GM18870 (cell line): ENCODE data around the gene ERO1A.
A peak's percentile ranks its signal among the peaks of the same experiment; 100 is the strongest.
"Not testable (repeated sequence)": the region's sequence is repeated elsewhere in the genome, so short reads cannot be mapped to it uniquely, and the experiment has no call there.

Source experiments
- ATAC-seq: cut with Tn5 transposase; IDR thresholded peaks from one replicate; pipeline ENCODE4 v1.9.1; 2021; ENCODE audit warnings: moderate library complexity; ENCODE audit not compliant: unreplicated experiment

Gene ERO1A

GRCh38 chr14:52695481-52696091 lies at the start of gene ERO1A:
Gene ERO1A, minus strand, starts transcription at chr14:52695558. Its CDS starts 77 bp downstream, at chr14:52695481.
- peak; percentile 31 for ATAC-seq

DNA sequence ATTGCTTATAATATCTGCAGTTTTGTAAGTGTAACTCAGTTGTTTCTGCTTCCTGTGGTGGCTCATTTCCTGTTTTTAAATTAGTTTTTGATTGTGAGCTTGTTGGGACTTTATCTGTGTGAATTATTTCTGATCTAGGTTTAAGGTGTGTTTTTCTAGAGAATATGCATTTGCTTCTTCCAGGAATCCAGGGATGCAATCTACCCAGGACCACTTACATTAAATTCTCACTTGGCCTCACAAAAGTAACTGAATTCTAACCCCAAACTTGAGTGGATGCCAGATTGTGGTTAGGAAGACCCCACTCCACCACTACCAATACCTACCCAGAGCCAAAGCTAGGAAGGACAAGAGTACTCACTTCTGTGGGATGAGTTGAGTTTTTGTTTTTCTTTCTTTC lies 46.5 kb upstream of the ERO1A start:
- ATAC-seq, result no peak

DNA sequence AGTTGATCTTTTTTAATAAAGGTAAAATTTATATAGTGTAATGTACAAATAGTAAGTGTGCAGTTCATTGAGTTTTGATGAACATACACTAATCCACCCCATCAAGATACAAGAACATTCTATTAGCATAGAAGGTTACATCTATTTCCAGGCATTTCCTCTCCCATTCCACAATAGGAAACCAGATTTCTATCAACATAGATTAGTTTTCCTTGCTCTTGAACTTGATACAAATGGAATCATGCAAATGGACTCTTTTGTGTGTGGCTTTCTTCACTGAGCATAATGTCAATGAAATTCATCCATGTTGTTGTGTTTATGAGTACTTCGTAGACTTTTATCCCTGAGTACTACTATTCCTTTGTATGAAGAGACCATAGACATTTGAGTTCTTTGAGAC lies 45.4 kb upstream of the ERO1A start:
- no peak for ATAC-seq

DNA sequence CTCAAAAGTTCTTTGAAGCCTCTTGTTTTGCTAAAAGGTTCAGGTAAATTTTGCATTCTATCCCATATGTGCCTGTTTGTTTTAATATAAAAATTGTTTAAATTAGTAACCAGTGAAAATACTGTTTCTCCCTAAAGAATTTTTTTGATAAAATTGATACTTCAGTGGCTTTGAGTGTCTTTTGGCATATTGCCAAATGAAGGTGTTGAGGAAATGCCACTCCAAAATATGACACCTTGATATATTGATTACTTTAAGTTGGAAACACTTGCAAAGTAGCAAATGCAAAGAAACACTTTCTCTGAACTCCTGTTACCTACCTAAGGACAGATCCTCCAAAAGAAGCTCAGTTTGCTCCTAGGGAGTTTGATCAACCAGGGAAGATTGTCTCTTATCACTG lies 43.1 kb upstream of the ERO1A start:
- no peak for ATAC-seq

- no peak for ATAC-seq
Observed at GRCh38 chr14:52735921-52736489, 40.6 kb upstream of the ERO1A start.

DNA sequence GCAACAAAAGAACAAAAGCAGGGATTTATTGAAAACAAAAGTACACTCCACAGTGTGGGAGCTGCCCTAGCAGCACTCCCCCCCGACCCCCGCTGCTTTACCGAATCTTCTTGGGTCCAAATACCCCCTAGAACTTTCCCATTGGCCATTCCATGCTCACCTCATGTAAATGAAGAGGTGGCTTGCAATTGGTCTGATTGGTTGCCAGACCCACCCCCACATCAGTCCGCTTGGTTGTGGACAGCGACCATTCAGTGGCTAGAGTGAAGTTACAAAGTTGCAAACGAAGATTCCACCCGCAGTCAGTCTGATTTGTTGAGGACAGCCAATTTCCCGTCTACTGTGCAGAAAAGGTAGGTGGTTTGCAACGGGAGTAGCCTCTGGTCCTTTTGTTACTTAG lies 38.5 kb upstream of the ERO1A start:
- no peak for ATAC-seq

DNA sequence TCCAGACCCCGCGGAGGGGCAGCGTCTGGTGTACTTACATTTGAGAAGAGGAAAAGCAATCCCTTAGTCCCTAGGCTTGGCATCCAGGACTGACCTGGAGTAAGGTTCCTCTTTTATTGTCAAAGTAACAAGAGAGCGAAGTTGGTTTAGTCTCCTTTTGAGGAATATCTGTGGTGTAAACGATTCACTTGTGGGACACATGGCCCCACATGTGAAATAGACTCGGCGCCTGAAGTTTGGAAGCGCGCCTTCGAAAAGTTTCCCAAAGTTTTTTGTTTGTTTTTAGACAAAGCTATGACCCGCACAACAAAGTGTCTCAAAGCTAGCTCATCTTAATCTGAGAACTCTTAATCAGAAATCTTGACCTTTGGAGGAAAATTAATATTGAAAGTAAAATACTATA lies 35.4 kb upstream of the ERO1A start:
- no peak for ATAC-seq

DNA sequence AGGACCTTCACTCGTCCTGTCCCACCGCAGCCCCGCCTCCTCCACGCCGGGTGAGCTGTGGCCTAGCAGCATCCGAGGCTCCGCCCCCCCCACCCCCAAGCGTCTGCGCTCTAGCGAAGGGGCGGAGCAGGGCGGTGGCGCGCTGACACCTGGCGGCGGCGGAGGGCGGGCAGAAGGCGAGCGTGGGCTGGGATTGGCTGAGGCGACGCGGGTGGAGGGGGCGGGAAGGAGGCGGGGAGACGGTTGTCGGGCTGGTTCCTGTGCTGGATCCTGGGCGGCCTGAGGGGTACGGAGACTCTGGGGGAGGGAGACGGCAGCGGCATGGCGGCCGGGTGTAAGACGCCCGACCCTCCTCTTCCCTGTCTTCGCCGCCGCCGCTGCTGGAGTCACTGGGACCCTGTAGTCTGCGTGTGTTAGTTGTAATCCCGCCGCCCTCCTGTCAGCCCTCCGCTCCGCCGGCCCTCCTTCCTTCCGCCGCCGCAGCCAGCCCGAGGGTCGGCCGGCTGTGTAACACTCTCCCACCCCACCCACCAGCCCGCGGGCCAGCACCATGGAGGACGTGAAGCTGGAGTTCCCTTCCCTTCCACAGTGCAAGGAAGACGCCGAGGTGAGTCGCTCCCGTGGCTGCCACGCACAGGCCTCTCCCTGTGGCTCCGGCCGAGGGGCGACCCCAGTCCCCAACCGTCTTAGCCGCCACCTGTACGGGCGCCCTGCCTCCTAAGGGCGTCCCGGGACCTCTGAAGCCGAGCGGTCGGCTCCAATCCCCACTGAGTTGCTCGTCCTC lies 34.8 kb upstream of the ERO1A start, which contains the start of gene STYX:
STYX (plus strand) TSS at position 242 of the 784 bp plus-strand sequence; CDS start at position 551, 309 bp downstream.
- peak; percentile 56 for ATAC-seq

DNA sequence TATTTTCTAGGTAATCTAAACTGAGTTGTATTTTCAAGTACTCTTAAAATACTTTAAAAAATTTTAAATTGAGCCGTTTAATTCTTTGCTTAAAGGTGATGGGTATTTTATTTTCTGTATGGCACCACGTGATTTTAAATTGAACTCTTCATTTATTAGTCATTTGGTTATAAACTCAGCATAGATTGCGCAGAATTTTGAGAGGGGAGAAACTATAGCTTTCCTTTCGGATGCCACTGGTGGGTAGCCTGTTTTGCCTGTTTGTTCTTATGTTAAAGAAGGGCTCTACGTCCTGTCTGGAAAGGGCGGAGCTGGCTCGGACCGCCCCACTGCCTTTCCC lies 34.2 kb upstream of the ERO1A start:
- peak; percentile 82 for ATAC-seq

DNA sequence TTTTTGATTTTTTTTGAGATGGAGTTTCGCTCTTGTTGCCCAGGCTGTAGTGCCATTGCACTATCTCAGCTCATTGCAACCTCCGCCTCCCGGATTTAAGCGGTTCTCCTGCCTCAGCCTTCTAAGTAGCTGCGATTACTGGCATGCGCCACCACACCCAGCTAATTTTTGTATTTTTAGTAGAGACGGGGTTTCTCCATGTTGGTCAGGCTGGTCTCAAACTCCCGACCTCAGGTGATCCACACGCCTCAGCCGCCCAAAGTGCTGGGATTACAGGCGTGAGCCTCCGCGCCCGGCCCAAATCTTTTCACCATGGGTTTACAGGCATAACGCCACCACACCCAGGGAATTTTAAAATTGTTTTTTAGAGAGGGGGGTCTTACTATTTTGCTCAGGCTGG lies 33.7 kb upstream of the ERO1A start:
- not testable (repeated sequence) for ATAC-seq

DNA sequence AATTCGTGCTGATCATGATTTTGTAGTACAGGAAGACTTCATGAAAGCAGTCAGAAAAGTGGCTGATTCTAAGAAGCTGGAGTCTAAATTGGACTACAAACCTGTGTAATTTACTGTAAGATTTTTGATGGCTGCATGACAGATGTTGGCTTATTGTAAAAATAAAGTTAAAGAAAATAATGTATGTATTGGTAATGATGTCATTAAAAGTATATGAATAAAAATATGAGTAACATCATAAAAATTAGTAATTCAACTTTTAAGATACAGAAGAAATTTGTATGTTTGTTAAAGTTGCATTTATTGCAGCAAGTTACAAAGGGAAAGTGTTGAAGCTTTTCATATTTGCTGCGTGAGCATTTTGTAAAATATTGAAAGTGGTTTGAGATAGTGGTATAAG lies 32.2 kb upstream of the ERO1A start:
- not testable (repeated sequence) for ATAC-seq

- no peak for ATAC-seq
Observed at GRCh38 chr14:52724360-52724644, 28.9 kb upstream of the ERO1A start.

DNA sequence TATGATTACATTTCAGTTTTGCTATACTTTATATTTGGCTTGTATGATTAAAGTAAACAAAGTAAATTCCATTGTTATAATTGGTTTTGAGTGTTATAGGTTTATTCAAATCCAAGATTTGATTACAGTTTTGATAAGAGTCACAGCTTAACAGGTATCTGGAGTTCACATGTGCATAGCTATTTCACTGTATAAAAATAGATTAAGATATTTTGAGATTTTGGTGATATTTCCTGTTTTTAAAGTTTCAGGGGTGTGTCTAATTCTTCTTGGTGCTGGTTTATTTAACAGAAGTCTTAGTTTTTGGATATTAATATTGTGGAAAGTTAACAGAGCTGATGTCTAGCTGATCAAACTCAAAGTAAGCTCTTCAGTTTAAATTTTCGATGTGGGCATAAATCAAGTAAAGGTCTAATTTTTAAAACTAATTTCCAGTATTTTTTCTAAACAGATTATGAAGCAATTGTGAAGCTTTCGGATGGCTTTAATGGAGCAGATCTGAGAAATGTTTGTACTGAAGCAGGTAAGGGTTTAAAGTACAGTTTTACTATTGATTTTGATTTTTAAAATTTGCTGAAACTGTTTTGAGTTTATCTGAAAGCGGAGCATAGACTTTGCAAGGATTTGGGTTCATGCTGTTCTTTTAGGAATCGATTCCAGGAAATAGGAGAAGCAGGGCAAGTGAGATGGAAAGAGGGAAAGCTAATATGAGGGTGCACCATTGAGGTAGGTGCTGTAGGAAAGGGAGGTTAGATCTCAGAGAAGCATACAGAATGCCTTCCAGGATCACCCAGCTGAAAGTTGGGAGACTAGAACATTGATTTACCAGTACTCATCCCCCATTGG lies 28.4 kb upstream of the ERO1A start:
- no peak for ATAC-seq

- ATAC-seq, result no peak
Observed at GRCh38 chr14:52716155-52716554, 20.8 kb upstream of the ERO1A start.

GRCh38 chr14:52711666-52712065 lies 16.3 kb upstream of the ERO1A start:
- no peak for ATAC-seq

DNA sequence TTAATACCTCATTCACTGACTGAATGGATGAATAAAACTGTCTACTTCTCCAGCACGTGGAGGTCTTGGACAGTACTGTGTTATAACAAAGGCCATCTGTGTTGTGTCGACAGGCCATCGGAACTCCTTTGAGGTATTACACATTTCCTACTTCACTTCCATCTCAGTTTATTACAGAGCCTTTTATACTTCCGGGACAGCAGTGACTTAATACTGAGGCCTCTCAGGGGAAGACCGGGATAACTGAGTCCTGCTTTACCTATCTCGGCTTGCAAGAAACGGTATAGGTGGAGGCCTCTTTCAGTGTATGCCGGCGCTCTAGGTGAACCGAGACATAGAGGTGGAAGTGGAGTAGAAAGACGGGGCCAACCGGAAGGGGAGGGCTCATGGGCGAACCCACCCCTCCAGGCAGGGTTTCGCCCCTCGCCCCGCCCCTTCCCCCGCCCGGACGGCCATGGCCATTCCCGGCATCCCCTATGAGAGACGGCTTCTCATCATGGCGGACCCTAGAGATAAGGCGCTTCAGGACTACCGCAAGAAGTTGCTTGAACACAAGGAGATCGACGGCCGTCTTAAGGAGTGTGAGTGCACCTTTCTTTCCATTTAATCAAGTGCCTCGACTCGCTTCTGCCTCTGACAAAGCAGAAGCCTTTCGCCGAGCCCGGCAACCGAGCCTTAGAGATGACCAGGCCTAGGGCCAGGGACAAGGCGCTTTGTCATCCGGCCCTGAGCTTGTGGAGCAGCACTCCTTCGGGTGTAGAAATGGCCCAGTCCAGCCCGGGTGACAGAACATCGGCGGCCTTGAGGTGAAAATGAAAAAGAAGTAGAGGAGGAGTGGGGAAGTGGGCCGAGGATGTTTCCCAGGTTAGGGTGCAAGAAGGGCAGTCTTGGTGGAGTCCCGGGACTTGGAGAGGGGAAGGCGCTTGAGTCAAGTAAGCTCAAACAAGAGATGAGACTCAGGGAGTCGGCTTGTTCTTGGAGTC lies 11.7 kb upstream of the ERO1A start, which contains the start of gene PSMC6:
PSMC6 (plus strand) TSS at position 477 of the 983 bp plus-strand sequence; CDS start at position 497, 20 bp downstream.
- ATAC-seq, result peak; percentile 90

DNA sequence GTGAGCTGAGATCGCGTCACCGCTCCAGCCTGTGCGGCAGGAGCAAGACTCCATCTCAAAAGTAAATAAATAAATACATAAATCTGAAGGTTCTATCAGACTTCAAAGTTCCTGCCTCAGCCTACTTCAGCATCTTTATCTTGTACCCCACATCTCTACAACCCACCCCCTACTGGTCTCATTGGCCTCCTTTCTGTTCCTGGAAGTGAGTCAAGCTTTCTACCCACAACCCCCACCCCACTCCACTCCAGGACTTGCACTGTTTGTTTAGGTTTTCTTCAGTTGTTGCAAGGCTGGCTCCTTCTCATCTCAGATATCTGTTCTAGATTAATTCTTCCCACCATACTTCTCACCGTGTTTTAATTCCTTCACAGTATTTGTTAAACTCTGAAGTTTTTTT lies 10.9 kb upstream of the ERO1A start:
- no peak for ATAC-seq

GRCh38 chr14:52703664-52704063 lies 8.3 kb upstream of the ERO1A start:
- ATAC-seq, result no peak

DNA sequence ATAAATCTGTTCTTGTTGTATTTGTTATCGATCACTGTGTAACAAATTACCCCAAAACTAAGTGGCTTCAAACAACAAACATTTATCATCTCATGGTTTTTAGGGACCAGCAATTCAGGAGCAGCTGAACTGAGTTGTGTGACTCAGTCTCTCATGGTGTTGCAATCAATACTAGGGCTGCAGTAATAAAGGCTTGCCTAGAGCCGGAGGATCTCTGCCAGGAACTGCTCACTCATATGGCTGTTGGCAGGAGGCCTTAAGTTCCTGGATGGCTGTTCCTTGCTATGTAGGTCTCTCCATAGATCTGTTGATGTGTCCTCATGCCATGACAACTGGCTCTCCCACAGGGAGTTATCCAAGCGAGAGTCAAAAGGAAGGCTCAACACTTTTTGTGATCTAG lies 7.9 kb upstream of the ERO1A start:
- ATAC-seq, result no peak

- no peak for ATAC-seq
Observed at GRCh38 chr14:52701223-52701622, 5.9 kb upstream of the ERO1A start.
